Measurements from ENCODE around the gene NMUR1.

Gene NMUR1

DNA sequence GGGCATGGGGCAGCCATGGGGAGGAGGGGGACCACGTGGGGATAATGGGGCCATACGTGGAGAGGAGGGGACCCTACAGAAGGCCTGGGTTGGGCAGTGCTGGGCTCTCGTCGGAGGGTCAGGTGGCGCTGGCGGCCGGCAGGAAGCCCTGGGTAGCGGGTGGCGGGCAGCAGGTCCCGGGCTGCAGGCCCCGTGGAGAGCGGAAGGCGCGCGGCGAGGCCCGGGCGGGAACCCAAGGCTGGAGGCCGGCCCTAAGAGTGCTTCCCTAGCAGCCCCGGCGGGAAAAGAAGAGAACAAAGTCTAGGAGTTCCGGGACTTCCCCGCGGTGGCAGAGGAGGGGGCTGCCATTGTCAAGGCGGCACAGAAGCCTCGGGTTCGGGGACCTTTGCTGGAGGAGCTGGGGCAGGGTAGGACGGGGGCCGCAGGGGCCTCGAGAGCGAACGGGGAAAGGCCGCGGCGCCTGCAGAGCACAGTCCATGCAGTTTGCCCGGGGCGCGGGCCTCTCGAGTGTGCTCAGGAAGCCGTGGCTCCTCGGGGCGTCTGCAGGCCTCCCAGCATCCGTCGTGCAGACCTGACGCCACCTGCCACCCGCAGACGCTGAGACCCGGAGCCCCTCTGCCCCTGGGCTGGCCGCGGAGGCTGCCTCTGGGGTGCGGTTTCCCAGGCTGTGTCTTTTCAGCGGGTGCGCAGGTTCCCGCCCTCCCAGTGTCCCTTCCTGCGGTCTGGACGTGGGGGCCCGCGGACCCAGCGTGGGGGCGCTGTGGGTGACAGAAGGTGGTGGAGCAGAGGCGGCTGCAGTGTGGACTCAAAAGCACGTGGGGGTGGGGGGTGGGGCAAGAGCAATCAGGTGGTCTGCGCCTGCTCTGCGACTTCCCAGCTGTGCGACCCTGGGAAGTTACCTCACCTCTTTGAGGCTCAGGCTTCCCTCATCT is 46.6 kb downstream of the NMUR1 start:
- DNase-seq: peak; percentile 52

DNA sequence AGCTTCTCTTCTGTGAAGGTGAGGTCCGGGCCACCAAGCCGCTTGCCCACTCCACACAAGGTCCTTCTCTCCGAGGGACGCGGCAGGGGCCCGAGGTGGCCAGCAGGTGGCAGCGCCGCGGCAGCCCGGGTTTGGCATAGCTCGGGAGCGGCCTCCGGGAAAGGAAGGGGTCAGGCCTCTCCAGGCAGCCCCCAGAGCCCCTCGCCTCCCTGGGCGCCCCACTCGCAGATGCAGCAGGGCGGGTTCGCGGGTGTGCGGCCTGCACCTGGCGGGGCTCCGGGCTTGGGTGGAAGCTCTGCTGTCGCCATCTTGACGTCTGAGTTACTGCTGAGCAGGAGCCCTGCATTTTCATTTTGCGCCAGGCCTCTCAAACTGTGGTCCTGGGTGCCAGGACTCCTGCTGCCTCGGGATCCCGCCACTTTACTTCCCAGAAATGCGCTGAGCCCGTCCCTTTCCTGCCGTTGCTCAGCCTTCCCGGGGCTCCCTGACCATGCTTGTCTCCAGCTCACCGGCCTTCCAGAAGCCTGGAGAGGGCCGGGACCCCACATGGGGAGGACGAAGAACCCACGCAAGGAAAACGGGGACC is 47.3 kb downstream of the NMUR1 start:
- DNase-seq: peak; percentile 78

GRCh38 chr2:231480781-231481180 is 49.5 kb downstream of the NMUR1 start:
- DNase-seq: no peak

- no peak for DNase-seq
These were observed 50.8 kb downstream of the NMUR1 start for GRCh38 chr2:231479455-231479854.

- no peak for DNase-seq
These were observed 53.3 kb downstream of the NMUR1 start for GRCh38 chr2:231476920-231477319.

GRCh38 chr2:231475965-231476364 is 54.3 kb downstream of the NMUR1 start:
- no peak for DNase-seq
